Pancreas (tissue), 10 donors: ENCODE measurements around the gene TMEM131. TPM values are rescaled to one million over a fixed set of nuclear protein-coding genes. Genes with fewer than 3 reads are reported as not detected.

Source experiments
- ATAC-seq, 4 donors: fragments of 200-7000 bp; cut with Tn5 transposase; one replicate each; pipeline versions ENCODE4 v1.8.0 to v1.9.1; 2020; ENCODE audit warnings: mild to moderate bottlenecking in 4 of 4, moderate library complexity in 4 of 4
- DNase-seq, 6 donors: peaks; one replicate each; pipeline ENCODE4 v3.0.0-alpha.2; 2020
- FAIRE-seq: peaks from 2 replicates; lab custom pipeline; 2012; peaks lifted over from hg19 to GRCh38; lab: Jason Lieb, UNC
- H3K27ac ChIP-seq, 4 donors: fragments of 200-600 bp; sonication (generic); 1 replicate in 3 of 4; 2 replicates in 1 of 4; pipeline versions ENCODE4 v1.5.0 to v1.8.0; 2020
- H3K27me3 ChIP-seq, 4 donors: fragments of 200-600 bp; one replicate each; pipeline ENCODE4 v1.8.0; 2021
- H3K36me3 ChIP-seq, 3 donors: fragments of 200-600 bp; sonication (generic) in 1 of 3; one replicate each; pipeline versions ENCODE4 v1.5.0 to v1.8.0; 2020 to 2021
- H3K4me1 ChIP-seq, 3 donors: fragments of 200-600 bp; one replicate each; pipeline ENCODE4 v1.8.0; 2021
- H3K4me3 ChIP-seq, 4 donors: fragments of 200-600 bp; sonication (generic) in 2 of 4; one replicate each; pipeline versions ENCODE4 v1.5.0 to v1.8.0; 2020 to 2021
- H3K9me3 ChIP-seq, 4 donors: fragments of 200-600 bp; one replicate each; pipeline ENCODE4 v1.8.0; 2021
- WGBS, 2 donors: extraction: QIAGEN DNeasy Blood & Tissue Kit; methylation state at CpG; one replicate each; pipeline ENCODE4 v1.1.7; 2013; 5-methylcytosine and 5-hydroxymethylcytosine counted together
- intact Hi-C, 3 donors: fragments of 100-400 bp; cut with DNase I; formaldehyde crosslinking; loops; one replicate each; pipeline versions ENCODE4 v1.11.1 to v1.14.2; 2022
- polyA plus RNA-seq, 2 donors: library from polyadenylated mRNA; stranded (reverse); fragments of 200-250 nt; gene quantifications; one replicate each; pipeline ENCODE4 v1.2.3, GENCODE V29; 2013
- total RNA-seq, 6 donors: library from RNA; stranded (reverse); fragmentation: NEBNext Ultra II Directional in 4 of 6; extraction: Animal tissue kit (Norgen Biotek cat#: 25700) in 4 of 6; gene quantifications; one replicate each; pipeline versions ENCODE4 v1.2.1 to v1.2.4, GENCODE V29; 2021 to 2023
- TF ChIP-seq, protein P1 (sequence below), 4 donors: fragments of 200-600 bp; sonication (generic) in 3 of 4; IDR thresholded peaks; one replicate each; pipeline versions ENCODE4 v1.5.0 to v1.8.0; 2021; ENCODE audit warnings: antibody characterized with exemption in 4 of 4
- donor health status: healthy with polysubstance abuse.
- donor health status: DM: no; HTN: no; CAD: no; lungs with moderate emphysema.
- donor health status: DM: no; HTN: no; CAD: no.
- donor health status: control.
- donor health status: control.
- donor health status: Bipolar disorder and iron deficiency.
- donor health status: DM: yes; HTN: yes; CAD: no.
- donor health status: DM: no; HTN: no; CAD: no.
- donor health status: DM: no; HTN: no; CAD: no.
- donor health status: DM: yes; HTN: yes; CAD: no.

The TMEM131 gene
- total and polyA plus RNA-seq, 8 donors, result 8.1 to 26.5 (median 19.4) TPM

- H3K4me1 ChIP-seq, result peaks cover 29 to 59% (median 33%) of the 10 kb centered on the region in 3 donors
- TF ChIP-seq, protein P1, sequence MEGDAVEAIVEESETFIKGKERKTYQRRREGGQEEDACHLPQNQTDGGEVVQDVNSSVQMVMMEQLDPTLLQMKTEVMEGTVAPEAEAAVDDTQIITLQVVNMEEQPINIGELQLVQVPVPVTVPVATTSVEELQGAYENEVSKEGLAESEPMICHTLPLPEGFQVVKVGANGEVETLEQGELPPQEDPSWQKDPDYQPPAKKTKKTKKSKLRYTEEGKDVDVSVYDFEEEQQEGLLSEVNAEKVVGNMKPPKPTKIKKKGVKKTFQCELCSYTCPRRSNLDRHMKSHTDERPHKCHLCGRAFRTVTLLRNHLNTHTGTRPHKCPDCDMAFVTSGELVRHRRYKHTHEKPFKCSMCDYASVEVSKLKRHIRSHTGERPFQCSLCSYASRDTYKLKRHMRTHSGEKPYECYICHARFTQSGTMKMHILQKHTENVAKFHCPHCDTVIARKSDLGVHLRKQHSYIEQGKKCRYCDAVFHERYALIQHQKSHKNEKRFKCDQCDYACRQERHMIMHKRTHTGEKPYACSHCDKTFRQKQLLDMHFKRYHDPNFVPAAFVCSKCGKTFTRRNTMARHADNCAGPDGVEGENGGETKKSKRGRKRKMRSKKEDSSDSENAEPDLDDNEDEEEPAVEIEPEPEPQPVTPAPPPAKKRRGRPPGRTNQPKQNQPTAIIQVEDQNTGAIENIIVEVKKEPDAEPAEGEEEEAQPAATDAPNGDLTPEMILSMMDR (IDR thresholded peaks at IDR 0.05), result no peak
- no peak overlapping the region for H3K27ac ChIP-seq
- H3K4me3 ChIP-seq, result no peak overlapping the region
- H3K9me3 ChIP-seq, result no peaks in the 10 kb centered on the region
- ATAC-seq (no peak), DNase-seq (no peak), FAIRE-seq (no peak)
- H3K27me3 ChIP-seq, result no peaks in the 10 kb centered on the region
- 56 to 59% methylated on average over 7 of the region's 7 CpGs for WGBS, 2 donors
- intact Hi-C loops, result no loop called here
- H3K36me3 ChIP-seq, result no peaks in the 10 kb centered on the region
These were observed 27.7 kb downstream of the TMEM131 start for GRCh38 chr2:97967931-97968627.

DNA sequence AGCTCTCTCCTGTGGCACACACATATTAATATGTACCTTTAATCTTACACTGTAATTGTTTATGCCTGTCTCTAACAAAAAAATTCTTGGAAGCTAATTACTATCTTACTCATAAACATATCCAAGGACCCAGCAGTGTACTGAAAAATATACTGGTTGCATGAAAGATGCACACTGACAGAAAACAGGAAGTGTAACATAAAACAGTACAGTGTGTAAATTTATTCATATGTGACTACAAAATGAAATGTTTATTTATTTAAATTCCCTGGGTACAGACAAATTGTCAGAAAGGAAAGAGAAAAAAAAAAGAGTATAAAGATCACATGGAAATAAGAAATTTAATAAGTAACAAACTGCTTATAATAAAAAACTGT, 28.5 kb downstream of the TMEM131 start:
- peak overlapping the region in 1 of 4 donors; percentile 53 for H3K27ac ChIP-seq
- DNase-seq, result no peak
- no peaks in the 10 kb centered on the region for H3K9me3 ChIP-seq
- FAIRE-seq, result no peak
- no peaks in the 10 kb centered on the region for H3K27me3 ChIP-seq
- no peaks in the 10 kb centered on the region for H3K36me3 ChIP-seq
- TF ChIP-seq, protein P1 (IDR thresholded peaks at IDR 0.05), result no peak
- intact Hi-C loops, result no loop called here
- peaks cover 29 to 63% (median 33%) of the 10 kb centered on the region in 3 donors for H3K4me1 ChIP-seq
- ATAC-seq, result no peak
- H3K4me3 ChIP-seq, result no peak overlapping the region

- peak overlapping the region in 2 of 4 donors; percentile 14 to 53 for H3K27ac ChIP-seq
- 44 to 46% methylated on average over 3 of the region's 3 CpGs for WGBS, 2 donors
- no peak for FAIRE-seq
These were observed 29.1 kb downstream of the TMEM131 start for GRCh38 chr2:97966545-97967215.

DNA sequence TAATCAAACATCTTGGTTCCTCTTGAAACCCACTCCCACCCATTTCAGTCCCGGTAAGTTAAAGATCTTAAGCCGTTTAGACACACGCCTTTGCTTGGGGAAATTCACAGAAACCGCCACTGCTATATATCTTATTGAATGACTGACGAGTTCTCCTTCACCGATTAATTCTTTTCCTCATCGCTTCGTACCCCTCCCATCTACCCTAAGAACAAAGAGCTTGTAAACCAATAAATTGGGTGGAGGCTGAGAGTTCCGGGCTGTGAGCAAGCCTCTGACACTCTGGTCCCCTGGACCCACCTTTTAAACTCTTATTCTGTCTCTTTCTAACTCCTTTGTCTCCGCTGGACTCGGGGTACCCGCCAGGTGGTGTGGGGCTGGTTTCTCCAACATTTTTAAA, 30.6 kb downstream of the TMEM131 start:
- no peaks in the 10 kb centered on the region for H3K36me3 ChIP-seq
- no peak overlapping the region for H3K4me3 ChIP-seq
- DNase-seq (no peak), ATAC-seq (no peak), FAIRE-seq (no peak)
- H3K4me1 ChIP-seq, result peaks cover 13 to 52% (median 26%) of the 10 kb centered on the region in 3 donors
- intact Hi-C loops, result no loop called here
- H3K27me3 ChIP-seq, result no peaks in the 10 kb centered on the region
- WGBS, 2 donors, result 81 to 82% methylated on average over 12 of the region's 12 CpGs
- no peaks in the 10 kb centered on the region for H3K9me3 ChIP-seq
- peak overlapping the region in 2 of 4 donors; percentile 65 to 69 for H3K27ac ChIP-seq
- TF ChIP-seq, protein P1 (IDR thresholded peaks at IDR 0.05), result no peak

More at GRCh38 chr2:97966545-97967215, 29.1 kb downstream of the TMEM131 start:
- Histone ChIP-seq H3K27me3 (no peaks in the 10 kb centered on the region), H3K36me3 (no peaks in the 10 kb centered on the region), H3K4me3 (no peak overlapping the region), H3K9me3 (no peaks in the 10 kb centered on the region), H3K4me1 (peaks cover 29 to 63% (median 33%) of the 10 kb centered on the region in 3 donors)
- ATAC-seq, result peak; percentile 30 to 55 (median 50)
- DNase-seq, result no peak
- intact Hi-C loops, result no loop called here
- TF ChIP-seq, protein P1 (IDR thresholded peaks at IDR 0.05), result no peak
